HG03378 (cell line): ENCODE data around the gene MRPS7.

Experiments used
- ATAC-seq: cut with Tn5 transposase; IDR thresholded peaks from one replicate; pipeline ENCODE4 v1.9.1; 2021; ENCODE audit warnings: mild to moderate bottlenecking, moderate library complexity; ENCODE audit not compliant: unreplicated experiment

The MRPS7 gene

GRCh38 chr17:75261336-75262111 is at the start of gene MRPS7, which contains the start of gene GGA3:
Gene MRPS7 (plus strand): TSS chr17:75261879. CDS start chr17:75261901, 22 bp downstream.
Gene GGA3 (minus strand): TSS chr17:75261606. CDS start chr17:75261587, 19 bp downstream.
- ATAC-seq = peak; percentile 60

- ATAC-seq = no peak
Observed at GRCh38 chr17:75218131-75218530, 43.5 kb upstream of the MRPS7 start.

GRCh38 chr17:75219815-75220214 is 41.9 kb upstream of the MRPS7 start:
- no peak for ATAC-seq

- no peak for ATAC-seq
Observed at GRCh38 chr17:75225016-75225415, 36.7 kb upstream of the MRPS7 start.

GRCh38 chr17:75227729-75228128 is 34.0 kb upstream of the MRPS7 start:
- ATAC-seq = no peak

- ATAC-seq = no peak
Observed at GRCh38 chr17:75228305-75228704, 33.4 kb upstream of the MRPS7 start.

GRCh38 chr17:75228847-75229246 is 32.8 kb upstream of the MRPS7 start:
- ATAC-seq = no peak

DNA sequence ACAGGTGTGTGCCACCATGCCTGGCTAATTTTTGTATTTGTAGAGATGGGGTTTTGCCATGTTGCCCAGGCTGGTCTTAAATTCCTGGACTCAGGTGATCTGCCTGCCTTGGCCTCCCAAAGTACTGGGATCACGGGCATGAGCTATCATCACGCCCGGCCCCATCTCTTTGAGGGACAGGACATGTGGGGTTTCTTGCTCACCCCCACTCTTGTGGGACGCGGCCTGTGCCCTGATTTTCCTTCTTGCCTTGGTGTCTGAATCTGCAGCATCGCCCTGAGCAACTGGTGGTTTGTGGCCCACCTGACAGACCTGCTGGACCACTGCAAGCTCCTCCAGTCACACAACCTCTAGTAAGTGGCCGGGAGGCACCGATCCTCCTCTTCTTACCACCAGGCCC is 30.6 kb upstream of the MRPS7 start:
- no peak for ATAC-seq

DNA sequence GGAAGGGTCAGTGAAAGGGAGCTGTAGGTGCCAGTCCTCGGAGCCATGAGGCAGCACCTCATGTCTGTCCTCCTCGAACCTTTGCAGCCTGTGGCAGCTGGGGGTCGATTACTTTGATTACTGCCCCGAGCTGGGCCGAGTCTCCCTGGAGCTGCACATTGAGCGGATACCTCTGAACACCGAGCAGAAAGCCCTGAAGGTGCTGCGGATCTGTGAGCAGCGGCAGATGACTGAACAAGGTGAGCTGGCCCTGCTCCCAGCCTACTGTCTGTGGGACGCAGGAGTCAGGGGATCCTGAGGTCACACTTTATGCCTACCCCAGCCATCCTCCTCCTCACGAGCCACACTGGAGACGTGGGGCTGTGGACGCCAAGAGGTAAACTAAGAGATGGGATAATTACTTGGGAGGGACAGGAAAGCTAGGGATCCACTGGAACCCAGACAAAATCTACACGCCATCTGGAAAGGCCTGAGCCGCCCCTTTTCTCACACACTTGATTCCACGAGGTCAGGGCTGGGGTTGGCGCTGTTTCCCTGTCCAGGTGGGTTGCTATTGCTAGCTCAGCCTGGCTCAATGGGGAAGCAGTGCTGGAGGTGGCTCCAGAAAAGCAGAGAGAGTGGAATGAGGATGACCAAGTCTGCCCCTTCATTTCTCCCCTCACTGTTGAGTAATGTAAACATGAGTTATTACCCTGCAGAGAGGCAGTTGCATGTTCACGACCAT is 29.8 kb upstream of the MRPS7 start:
- no peak for ATAC-seq

- ATAC-seq = no peak
Observed at GRCh38 chr17:75232786-75233185, 28.9 kb upstream of the MRPS7 start.

- ATAC-seq = no peak
Observed at GRCh38 chr17:75237100-75238014, 24.3 kb upstream of the MRPS7 start.

- ATAC-seq = no peak
Observed at GRCh38 chr17:75238020-75238580, 23.6 kb upstream of the MRPS7 start.

- no peak for ATAC-seq
Observed at GRCh38 chr17:75238684-75239191, 22.9 kb upstream of the MRPS7 start.

- no peak for ATAC-seq
Observed at GRCh38 chr17:75239214-75239613, 22.5 kb upstream of the MRPS7 start.

GRCh38 chr17:75239778-75240393 is 21.8 kb upstream of the MRPS7 start:
- ATAC-seq = no peak

- no peak for ATAC-seq
Observed at GRCh38 chr17:75240394-75241142, 21.1 kb upstream of the MRPS7 start.

DNA sequence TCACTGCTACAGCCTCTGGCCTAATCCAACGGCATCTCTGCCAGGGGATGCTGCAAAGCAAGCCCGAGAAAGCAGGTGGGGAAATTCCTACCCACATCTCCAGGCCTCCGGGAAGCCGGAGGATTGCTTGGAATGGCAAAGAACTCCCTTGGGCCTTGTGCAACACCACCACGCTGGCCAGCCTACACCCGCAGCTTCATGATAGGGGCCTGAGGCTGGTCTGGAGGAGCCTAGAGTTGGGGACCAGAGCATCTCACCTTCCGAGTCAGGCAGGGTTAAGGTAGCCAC is 20.6 kb upstream of the MRPS7 start:
- no peak for ATAC-seq

DNA sequence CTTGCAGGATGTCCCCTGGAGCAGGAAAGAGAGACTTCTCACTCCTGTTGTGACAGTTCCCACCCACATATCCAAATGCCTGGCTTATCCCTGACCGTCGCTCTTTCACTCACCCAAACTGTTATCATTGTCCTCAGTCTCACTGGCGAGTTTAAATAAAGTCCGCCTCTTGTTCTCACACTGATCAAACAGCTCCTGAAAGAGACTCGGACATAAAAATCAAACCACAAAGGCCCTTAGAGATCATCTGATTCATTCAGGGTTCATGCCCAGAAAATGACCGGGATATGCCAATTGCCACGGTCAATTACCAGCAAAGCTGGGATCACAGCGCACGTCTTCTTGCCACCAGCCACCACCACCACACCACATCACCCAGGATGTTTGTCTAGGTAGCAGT is 20.2 kb upstream of the MRPS7 start:
- ATAC-seq = no peak

DNA sequence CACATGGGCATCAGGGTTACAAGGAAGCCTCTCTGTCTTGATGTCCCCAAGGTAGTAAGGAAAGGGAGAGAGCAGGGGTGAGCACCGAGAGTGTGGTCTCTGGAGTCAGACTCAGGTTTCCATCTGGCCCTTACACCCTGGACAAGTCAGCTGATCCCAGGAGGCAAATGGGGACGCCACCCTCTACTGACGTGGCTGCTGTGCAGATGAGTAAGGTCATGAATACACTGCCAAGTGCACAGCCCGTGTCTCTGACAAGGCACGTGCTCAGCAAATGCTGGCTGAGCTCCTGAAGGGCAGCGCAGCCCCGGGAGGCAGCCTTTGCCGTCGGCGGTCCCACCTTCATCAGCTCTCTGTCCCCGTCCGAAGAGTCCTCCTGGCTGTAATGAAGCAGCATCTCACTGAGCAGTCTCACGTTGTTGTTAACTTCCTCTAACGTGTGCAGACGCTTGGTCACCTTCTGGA is 19.7 kb upstream of the MRPS7 start:
- no peak for ATAC-seq
